CD4-positive, alpha-beta T cell treated with Interleukin-12 subunit alpha and Interleukin-12 subunit beta, for 1 hour (primary cell): ENCODE measurements around the gene COL7A1.

Source experiments
- DNase-seq: peaks from one replicate; pipeline ENCODE4 v3.0.0-alpha.2; 2020

The COL7A1 gene

DNA sequence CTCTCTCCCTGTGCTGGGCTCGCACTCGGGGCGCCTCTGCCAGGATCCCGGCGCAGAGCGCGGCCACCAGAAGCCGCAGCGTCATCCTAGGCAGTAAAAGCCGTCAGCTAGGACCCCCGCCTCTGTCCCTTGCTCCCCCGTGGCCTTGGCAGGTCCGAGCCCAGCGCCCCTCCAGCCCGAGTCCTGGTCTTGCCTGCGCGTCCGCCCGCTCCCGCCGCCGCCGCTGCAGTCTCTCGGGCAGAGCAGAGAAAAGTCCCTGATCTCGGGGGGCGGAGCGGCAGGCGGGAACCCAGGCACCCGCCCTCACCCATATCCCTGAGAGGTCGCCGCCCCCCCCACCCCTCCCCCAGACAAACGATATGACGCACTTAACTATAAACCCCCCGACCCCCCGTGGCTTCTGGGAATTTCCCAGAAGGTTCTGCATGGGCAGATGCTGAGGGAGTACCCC, at the start of gene COL7A1:
Gene COL7A1 (minus strand): TSS at position 255 of the 451 bp plus-strand sequence. CDS start 170 bp downstream, at position 85.
- no peak for DNase-seq

DNA sequence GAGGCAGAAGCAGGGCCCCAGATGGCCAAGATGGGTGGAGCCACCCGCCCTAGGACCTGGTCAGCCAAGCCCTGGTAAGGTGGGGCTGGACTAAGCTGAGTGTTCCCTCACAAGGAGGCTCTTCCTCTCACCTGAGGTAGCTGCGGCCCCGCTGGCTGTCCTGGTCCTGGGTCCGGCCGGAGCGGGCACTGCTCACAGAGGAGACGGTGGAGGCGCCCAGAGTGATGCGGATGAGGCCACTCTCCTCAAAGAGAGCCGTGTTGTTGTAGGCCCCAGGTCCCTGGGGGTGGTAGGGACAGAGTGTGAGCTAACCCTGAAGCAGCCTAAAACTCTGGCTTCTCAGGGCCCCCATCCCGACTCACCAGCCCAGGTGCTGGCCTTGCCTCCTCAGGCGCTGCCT, 47.5 kb upstream of the COL7A1 start:
- DNase-seq = no peak

DNA sequence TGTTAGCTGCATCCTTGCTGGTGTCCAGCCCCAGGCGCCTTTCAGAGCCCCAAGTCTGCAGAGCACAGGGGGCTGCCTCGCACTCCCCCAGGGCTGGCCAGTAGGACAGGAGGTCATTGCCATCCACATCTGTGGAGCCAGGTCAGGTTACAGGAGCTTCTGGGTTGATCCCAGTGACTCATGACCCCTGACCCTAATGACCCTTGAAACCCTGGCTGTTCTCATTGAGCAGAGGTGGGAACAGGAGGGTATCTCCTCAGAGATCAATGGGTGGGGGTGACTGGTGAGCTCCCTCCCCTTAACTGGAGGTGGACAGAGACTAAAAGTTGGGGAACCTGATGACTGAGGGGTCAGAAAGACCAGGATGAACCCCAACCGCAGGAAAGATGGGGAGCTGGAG, 46.3 kb upstream of the COL7A1 start:
- DNase-seq = no peak

DNA sequence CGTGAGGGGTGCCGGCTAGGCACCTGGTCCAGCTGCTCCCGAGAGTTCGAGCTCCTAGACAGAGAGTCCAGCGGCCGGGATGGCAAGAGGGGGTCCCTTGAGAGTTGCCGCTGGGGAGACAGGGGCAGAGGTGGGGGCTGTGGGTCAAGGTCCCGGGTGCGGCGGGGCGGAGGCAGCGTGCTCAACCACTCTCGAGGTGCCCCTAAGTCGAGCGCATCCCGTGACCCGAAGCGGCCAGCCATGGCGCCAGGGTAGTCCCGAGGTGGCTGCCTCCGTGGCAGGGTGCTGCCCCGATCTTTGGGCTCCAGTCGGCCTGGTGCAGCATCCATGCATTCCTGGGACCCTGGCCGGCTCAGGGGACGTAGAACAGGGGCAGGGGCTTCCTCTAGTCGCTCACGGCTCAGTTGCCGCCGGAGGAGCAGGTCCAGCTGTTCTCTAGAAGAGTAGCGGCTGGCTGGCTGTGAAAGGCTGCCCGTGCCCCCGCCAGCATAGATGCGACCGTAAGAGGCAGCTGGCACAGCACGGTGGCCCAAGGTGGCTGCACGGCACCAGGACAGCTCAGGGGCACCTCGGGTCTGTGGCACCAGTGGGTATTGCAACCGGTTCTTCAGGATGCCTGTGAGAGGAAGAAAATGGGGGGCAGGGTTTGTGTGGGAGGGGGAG, 44.9 kb upstream of the COL7A1 start:
- DNase-seq = no peak

DNA sequence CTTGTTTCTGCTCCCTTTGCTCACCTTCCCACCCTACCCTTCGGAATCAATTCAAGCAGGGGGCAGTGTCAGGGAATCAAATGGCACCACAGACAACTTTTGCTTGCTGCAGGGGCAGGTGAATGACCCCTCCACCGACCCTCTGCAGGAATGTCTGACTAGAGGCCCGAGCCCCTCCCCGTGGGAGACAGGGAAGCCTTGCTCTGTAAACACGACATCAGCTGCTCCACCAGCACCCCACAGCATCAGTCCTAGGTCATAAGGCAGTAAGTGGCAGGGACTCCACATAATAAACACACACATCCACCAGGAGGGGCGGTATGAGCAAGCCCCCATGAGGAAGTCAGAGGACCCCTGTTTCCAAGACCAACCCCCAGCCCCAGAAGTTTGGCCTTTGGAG, 42.2 kb upstream of the COL7A1 start:
- DNase-seq = no peak

DNA sequence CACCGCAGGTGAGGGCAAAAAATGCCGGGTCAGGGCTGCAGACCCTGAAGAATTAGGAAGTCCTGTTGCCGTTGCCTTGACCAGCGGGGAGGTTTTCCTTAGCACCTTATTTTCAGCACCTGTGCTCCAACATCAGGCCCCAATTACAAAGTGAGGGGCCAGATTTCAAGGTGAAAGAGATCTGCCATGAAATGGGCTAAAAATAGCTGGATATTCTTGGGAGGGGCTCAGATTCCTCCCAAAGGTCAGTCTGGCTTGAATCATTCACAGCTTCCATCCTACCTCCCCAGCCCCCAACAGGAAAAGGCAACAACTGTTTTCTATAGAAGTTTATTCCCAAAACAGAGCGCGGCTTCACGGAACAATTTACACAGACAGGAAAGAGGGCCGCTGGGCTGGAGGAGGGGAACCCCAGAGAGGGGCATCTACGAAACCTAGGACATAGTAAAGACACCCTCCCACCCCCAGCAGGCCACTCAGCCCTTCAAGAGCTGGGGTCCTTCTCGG, 41.1 kb upstream of the COL7A1 start:
- no peak for DNase-seq

DNA sequence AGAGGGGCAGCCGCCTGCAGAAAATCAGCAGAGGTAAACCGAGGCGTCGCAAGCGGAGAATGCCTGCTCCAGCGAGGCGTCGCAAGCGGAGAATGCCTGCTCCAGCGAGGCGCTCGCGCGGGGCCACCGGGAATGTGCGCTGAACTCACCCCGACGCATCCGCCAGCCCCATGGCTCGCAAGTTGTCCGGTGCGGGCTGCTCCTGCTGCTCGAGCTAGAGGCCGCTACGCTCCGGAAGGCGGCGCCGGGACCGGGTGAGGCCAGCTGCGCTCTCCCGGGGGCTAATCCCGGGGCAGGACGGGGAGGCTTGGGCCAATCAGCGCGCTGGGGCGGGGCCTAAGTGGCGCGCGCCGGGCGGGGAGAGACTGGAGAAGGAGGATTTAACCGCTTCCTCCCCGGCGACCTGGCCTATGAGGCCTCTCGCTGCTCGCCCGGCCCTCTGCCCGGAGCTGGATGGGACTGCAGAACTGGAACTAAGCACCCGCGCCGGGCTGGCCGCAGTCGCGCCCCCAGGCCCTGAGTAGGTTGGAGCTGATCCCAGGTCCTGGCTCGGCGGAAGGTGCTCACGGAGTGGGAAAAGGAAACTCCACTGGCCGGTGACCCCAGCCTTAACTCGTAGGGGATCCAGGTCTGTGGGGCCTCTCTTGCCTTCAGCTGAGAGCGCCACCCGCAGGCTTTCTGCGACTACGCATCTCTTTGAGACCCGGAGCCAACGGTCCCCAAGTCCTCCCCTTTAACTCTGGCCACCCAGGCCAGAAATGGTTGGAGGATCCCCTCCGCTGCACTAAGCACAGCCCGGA, 40.3 kb upstream of the COL7A1 start, which contains the start of gene SLC26A6:
Gene SLC26A6 (minus strand): TSS at position 240 of the 800 bp plus-strand sequence. CDS start 68 bp downstream, at position 172.
- peak; percentile 93 for DNase-seq

DNA sequence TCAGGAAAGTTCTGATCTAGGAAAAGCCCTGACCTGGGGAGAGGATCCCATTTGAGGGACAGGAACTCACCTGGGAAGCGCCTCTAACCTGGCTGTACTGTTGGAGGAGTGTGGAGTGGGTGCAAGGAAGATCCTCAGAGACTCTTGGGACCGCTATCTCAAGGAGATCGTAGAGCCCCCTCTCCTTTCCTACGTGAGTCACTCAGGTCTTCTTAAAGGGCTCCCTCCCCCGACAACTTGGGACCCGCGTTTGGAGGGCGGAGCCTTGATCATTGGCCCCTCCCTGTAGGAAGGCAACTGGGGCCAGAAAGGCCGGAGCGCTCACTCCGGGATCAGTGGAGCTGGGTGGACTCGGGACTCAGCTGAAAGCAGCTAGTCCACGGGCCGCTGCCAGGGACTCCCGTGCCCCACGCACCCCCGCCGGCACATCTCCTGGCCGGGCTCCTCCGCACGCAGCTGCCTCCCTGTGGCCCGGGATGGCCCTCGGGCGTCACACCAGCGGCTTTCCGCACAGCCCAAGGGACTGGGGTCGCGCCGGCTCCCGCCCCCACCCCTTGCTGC, 39.6 kb upstream of the COL7A1 start:
- peak; percentile 34 for DNase-seq

DNA sequence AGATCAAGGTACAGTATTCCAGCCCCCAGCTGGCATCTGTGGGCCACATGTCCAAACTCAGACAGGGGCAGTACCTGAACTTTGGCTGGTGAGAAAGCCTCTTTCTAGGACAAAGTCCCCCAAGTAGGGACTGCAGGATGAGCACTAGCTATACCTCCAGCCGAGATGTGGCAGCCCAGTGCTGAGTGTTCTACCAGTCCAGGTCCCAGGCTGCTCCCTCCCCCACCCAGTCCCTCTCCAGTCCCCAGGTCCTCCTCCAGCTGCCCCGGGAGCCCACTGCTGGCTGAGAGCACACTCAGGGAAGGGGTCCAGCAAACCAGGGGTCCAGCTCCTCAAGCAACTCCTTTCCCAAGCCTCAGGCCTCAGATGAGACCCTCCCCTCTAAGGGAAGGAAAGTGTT, 38.6 kb upstream of the COL7A1 start:
- no peak for DNase-seq

DNA sequence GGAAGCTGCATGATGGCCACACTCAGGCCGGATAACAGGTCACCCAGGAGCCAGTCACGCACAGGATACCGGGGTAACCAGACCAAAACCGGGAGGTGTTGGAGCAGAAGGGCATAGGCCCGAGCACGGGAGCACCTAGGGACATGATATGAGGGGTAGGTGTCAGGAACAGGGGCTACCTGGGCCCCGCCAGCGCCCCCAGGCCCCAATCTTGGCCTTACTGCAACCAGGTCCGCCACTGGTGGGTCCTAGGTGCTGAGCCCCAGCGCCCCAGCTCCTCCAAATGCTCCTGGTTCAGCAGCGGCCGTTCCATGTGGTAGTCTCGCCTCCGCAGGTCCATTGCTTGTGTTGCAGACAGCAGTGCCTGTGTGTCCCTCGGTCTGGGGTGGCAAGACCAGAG, 38.1 kb upstream of the COL7A1 start:
- DNase-seq = no peak

DNA sequence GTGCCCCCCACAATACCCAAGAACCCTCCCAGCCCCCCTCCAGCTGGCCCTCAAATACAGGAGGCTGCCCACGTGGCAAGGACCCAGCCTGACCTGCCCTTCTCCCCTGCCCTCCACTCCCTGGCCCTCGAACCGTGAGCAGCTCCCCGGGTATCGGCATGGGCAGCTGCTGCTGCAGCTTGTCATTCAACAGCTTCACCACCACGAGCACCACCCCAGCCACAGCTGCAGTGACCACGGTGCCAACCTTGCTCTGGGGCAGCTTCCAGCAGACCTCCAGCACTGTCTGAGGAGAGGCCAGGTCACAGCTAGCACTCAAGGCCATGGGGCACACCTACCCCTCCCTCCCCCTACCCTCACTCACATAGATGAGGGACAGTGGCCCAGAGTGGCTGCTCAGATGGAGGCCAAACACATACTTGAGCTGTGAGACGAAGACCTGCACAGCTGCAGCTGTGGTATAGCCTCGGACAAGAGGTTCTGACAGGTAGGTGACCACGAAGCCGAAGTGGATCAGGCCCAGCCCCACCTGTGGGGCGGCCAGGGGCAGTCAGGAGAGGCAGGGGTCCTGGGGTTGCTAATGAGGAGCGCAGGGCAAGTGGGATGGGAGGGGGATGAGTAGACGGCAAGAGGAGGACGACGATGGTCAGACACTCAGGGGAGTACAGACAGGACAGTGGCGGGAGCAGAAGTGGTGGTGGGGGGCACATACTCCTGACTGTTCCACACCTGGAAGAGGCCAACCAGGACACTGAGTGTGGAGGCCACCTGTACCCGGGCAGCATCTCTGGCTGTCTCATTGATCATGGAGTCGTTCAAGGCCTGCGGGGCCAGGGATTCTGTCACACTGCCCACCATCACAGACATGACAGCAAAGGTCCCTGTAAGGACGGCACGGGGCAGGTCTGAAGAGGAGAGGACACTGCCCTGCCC, 36.7 kb upstream of the COL7A1 start:
- no peak for DNase-seq

DNA sequence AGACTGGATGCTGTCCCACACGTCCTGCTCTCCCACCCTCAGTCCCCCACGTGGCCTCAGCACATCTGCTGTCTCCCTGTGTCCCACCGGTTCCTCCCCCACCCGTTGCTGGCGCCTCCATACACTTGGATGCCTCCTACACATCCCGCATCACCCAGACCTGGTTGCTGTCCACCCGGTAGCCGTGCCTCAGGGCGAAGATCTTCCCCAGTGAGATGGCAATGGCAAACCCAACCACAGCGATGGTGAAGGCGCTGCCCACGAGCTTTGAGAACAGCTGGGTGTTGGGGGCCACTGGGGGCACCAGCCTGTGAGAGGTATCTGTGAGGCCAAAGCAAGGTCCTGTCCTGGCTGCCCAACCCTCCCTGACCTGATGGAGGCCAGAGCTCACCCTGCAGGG, 35.7 kb upstream of the COL7A1 start:
- DNase-seq = no peak

DNA sequence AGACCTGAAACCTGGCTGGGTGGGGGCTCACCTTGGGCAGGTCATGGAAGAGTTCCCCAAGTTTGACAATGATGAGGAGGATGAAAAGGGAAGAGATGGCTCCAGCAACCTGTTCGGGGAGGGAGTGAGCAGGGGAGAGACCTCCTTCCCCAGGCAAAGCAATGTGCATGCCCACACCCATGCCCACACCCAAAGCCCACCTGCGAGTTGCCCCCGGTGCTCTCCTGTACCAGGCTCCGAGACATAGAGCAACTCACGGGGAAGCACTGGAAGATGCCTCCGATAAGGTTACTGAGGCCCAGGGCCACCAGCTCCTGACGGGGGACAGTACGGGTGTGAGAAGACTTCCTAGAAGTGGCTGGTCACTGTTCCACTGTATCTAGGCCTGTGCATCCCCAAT, 35.3 kb upstream of the COL7A1 start:
- no peak for DNase-seq

DNA sequence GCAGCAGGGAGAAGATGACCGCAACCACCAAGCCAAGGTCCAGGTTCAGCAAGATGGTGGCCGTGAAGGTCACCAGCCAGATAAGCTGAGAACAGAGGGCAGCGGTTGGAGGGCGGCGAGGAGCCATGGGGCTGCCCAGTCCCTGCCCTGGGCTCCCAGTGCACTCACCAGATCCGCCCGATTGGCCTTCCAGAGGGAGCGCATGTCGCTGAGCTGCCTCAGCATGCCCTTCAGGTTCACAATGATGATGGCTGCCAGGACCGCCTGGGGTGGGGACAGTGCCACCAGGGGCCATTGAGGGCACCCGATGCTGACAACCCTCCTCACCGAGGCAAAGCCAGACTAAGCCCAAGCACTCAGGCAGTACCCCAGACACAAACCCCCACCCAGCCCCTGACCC, 34.8 kb upstream of the COL7A1 start:
- no peak for DNase-seq

DNA sequence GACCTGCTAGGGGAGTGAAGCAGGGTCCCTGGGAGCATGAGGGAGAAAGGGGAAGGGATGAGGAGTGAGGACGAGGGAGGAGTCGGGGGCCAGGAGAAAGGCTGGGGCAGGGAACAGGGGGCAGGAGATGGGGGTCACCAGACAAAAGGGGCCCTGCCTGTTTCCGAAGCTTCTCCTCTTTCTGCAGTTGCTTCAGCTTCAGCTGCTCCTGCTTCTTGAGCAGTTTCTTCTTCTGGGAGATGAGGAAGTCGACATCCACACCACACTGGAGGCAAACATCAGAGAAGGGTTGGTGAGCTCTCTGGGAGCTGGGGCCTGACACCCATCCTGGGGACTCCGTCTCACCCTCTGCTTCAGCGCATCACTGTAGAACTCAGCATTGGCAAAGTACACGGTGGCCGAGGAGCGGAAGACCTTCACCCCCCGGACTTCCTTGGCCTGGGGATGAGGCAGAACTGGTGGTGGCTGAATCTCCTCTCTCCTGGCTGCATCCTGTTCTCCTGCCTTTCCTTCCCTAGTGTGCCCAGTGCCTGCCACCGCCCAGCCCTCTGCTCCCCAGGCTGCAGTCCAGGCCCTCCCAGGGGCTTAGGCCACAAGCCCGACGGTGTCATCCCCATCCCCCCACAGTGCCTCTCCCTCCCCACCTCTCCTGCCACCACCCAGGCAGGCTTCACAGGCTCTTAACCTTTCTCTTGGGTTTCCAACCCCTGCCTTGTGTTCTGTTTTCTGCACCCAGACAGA, 33.3 kb upstream of the COL7A1 start:
- DNase-seq = no peak

DNA sequence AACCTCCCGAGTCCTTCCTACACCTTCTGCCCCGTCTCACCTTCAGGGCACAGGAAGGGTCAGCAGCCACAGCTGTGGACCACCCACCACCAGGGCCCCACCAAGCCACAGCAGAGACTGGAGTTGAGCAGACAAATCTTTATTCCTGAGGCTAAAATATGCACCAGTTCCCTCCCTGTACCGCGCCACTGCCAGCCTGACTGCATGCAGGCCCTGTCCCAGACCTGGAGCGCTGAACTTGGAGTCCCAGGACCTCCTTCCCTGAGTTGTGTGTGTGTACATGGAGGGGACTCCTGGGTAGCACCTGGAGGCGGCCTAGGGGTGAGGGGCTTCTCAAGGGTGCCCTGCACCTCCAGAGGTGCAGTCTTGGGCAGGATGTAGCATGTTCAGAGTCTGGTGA, 30.5 kb upstream of the COL7A1 start:
- DNase-seq = no peak

DNA sequence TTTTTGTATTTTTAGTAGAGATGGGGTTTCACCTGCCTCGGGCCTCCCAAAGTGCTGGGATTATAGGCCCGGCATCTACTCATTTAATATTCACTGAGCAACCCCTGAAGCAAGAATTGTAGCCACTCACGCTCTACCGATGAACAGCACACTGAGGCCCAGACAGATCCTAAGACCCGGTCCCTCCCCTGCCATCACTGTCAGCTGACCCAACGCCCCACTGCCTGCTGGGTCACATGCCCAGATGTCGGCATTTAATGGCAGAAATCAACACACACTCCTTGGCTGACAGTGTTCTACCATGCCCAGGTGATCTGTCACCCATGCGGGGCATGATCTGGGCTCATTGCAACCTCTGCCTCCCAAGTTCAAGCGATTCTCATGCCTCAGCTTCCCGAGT, 29.6 kb upstream of the COL7A1 start:
- no peak for DNase-seq

DNA sequence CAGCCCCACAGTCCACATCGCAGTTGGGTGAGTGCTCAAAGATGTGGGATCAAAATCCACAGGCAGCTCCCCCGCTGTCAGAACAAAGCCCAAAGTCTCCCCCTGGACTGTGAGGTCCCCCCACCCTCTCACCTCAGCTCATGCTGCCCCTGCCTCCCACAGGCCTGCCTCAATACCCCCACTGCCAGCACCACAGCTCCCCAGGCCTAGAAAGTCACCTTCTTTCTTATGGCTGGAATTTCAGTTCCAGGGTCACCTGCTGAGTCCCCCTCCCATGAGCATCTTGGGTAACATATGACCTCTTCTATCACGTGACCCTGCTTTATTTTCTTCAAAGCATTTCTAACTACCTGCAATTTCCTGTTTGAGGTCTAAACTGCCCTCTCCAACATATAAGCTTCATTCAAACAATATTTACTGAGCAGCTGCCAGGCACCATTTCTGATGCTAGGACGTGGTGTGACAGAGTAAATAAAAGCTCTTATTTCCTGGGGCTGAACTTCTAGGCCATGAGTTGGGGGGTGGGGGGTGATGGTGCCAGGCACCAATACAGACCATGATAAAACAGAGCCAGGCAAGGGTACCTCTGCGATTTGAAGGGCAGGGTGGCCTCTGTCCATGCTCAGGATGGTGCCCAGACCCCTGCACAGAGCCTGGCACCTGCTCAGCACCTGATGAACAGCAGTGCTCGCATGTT, 28.9 kb upstream of the COL7A1 start:
- no peak for DNase-seq

DNA sequence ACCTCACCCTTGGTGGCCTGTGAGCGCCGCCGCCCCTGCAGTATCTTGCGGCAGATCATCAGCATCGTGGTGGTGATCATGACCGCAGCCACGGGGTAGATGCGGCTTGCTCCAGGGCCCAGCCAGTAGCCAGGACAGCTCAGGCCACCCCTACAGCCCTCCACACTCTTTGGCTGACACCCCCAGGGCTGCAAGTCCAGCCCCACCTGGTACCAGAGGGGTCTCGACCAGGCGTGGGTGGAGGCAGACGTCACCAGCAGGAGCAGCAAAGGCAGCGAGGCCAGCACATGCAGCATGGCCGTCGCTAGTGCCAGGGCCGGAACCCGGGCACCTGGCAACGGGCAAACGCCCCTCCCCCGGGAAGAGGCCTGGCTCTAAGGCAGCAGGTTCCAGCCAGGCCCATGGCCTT, 26.3 kb upstream of the COL7A1 start, which contains the start of gene TMEM89:
Gene TMEM89 (minus strand): TSS at position 309 of the 409 bp plus-strand sequence. CDS start 13 bp downstream, at position 296.
- no peak for DNase-seq

DNA sequence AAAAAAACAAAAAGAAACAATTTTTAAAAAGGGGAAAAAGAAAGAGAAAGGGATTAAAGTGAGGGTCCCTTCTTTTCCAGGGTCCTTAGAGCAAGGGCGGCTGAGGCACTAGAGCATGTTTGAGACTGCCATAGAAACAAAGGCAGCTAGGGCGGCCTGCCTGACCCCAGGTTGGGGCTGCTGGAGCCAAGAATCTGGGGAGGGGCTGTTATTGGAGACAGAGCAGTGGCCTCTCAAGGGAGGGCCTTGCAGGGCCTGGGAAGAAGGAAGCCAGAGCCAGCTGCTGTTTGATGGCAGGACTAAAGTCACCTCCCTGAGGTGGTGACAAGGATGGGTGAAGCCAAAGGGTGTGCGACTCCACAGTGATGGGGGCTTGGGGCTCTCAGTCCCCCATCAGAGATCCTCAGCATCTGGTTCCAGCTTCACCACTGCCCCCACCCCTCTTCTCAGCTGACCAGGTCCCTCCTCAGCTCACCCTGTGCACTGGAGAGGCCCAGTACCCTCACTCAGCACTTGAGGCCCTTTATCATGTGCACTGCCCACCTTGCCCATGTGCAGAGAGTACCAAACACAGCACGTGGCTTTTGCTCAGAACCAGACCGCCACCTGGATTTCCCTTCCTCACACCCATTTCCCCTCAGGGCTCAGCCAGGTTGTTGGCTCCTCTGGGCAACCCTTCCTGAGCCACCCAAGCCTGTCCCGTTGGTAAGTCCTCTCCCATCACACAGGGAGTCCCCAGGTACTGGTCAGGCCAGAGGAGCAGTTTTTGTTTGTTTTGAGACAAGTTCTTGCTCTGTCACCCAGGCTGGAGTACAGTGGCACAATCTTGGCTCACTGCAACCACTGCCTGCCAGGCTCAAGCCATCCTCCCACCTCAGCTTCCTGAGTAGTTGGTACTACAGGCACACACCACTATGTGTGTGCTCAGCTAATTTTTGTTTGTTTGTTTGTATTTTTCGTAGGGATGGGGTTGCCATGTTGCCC, 24.7 kb upstream of the COL7A1 start:
- no peak for DNase-seq
